Thymus (tissue), 11 donors: ENCODE results near the gene FRAS1. TPM values are rescaled to one million over a fixed set of nuclear protein-coding genes. Genes with fewer than 3 reads are reported as not detected.

Experiments used
- DNase-seq, 9 donors: peaks; one replicate each; pipeline ENCODE4 v3.0.0-alpha.2; 2013; ENCODE audit warnings: low spot score in 9 of 9, low read depth in 6 of 9, missing footprints in 1 of 9
- H3K27ac ChIP-seq, 2 donors: one replicate each; pipeline ENCODE4 v1.5.1; 2013; ENCODE audit warnings: control low read depth in 1 of 2, low read depth in 1 of 2, low read length in 1 of 2, mild to moderate bottlenecking in 1 of 2, moderate library complexity in 1 of 2
- H3K27me3 ChIP-seq, 2 donors: one replicate each; pipeline ENCODE4 v1.5.1; 2013; ENCODE audit warnings: low read length in 1 of 2; ENCODE audit not compliant: control insufficient read depth in 2 of 2, insufficient read depth in 1 of 2
- H3K36me3 ChIP-seq, 2 donors: one replicate each; pipeline ENCODE4 v1.5.1; 2013; ENCODE audit warnings: low read length in 1 of 2, mild to moderate bottlenecking in 1 of 2, moderate library complexity in 1 of 2; ENCODE audit not compliant: control insufficient read depth in 2 of 2, insufficient read depth in 2 of 2
- H3K4me1 ChIP-seq, 2 donors: one replicate each; pipeline ENCODE4 v1.5.1; 2013; ENCODE audit warnings: low read length in 2 of 2; ENCODE audit not compliant: control insufficient read depth in 2 of 2, insufficient read depth in 2 of 2
- H3K4me3 ChIP-seq, 2 donors: one replicate each; pipeline ENCODE4 v1.5.1; 2013; ENCODE audit warnings: low read length in 2 of 2, control low read depth in 1 of 2, mild to moderate bottlenecking in 1 of 2
- H3K9me3 ChIP-seq, 2 donors: one replicate each; pipeline ENCODE4 v1.5.1; 2013; ENCODE audit warnings: low read length in 1 of 2, mild to moderate bottlenecking in 1 of 2; ENCODE audit not compliant: control insufficient read depth in 2 of 2, insufficient read depth in 1 of 2
- WGBS: extraction: QIAGEN DNeasy Blood & Tissue Kit; methylation state at CpG from one replicate; pipeline ENCODE4 v1.1.7; 2013; 5-methylcytosine and 5-hydroxymethylcytosine counted together
- polyA plus RNA-seq: library from polyadenylated mRNA; stranded (reverse); fragments of 200-250 nt; gene quantifications from one replicate; pipeline ENCODE4 v1.2.3, GENCODE V29; 2013
- total RNA-seq: library from RNA; stranded (reverse); fragments of 120-200 nt; gene quantifications from one replicate; pipeline ENCODE4 v1.2.4, GENCODE V29; 2013
- donor health status: healthy.

The FRAS1 gene
- total and polyA plus RNA-seq, 2 donors: 1.0 to 1.6 TPM

DNA sequence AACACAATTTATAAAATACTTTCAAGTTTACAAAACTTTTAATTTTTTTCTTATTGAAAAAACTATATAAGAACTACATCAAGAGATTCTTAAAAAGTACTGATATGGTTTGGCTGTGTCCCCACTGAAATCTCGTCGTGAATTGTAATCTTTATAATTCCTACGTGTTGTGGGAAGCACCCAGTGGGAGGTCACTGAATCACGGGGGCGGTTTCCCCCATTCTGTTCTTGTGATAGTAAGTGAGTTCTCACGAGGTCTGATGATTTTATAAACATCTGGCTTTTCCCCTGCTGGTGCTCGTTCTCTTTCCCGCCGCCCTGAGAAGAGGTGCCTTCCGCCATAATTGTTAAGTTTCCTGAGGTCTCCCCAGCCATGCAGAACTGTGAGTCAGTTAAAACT is 88.5 kb downstream of the FRAS1 start:
- no peak for DNase-seq
- Histone ChIP-seq H3K9me3 (no peaks in the 10 kb centered on the region), H3K4me3 (no peak overlapping the region), H3K4me1 (no peaks in the 10 kb centered on the region), H3K27me3 (no peaks in the 10 kb centered on the region), H3K27ac (no peak overlapping the region), H3K36me3 (no peaks in the 10 kb centered on the region)
- 92% methylated on average over 10 of the region's 10 CpGs for WGBS

DNA sequence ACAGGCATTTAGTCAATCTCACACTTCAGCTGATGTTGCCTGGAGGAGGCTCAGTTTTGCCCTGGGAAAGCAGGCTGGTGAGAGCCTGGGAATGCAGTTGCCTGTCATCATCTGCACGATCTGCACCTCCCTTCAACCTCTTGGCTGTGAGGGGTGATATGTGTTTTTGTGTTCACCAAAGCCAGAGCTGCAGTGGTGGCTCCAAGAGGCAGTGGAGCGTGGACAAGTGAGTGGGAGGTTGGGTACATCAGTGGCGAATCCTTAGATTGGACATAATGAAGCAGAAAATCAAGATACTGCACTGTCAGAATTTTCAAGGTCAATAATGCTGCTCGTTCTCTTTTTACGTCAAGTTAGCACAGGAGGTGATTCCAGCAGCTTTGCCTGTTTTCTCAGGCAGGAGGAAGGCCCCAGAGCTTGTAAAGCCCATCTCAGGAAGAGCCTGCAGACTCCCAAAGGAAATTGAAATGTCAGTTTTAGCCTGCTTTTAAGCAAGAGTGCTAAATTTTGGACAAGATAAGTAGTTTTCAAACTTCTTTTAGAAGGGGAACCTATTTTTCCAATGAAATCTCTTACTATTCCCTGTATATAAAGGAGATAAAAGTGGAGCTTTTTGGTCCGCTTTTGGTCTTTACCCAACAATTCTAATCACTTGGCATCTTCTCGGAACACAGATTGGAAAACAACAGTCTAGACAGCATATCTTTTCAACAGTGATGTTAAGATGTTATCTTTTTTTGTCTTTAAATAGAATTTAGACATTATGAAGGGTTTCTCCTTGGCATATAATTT is 92.8 kb downstream of the FRAS1 start:
- Histone ChIP-seq H3K36me3 (no peaks in the 10 kb centered on the region), H3K4me3 (no peak overlapping the region), H3K27me3 (no peaks in the 10 kb centered on the region), H3K4me1 (no peaks in the 10 kb centered on the region), H3K9me3 (no peaks in the 10 kb centered on the region), H3K27ac (no peak overlapping the region)
- no peak for DNase-seq
- WGBS: 94% methylated on average over 7 of the region's 7 CpGs

DNA sequence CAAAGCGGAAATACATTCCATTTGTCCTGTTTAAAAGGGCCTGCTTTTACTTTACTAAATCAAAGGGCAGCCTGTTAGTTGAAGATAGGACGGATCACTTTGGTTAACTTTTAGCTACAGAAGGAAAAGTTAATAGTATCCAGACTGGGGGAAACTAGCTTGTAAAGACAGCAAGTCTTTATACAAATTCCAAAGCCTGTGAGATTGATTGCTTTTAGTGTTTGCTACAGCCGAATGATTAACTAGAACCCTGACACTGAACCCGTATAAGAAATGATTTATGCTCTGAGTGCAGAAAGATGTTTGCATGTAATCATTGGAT is 93.4 kb downstream of the FRAS1 start:
- Histone ChIP-seq H3K4me1 (no peaks in the 10 kb centered on the region), H3K4me3 (no peak overlapping the region), H3K27ac (no peak overlapping the region), H3K9me3 (no peaks in the 10 kb centered on the region), H3K36me3 (no peaks in the 10 kb centered on the region), H3K27me3 (no peaks in the 10 kb centered on the region)
- DNase-seq: no peak
- 95% methylated on average over 4 of the region's 4 CpGs for WGBS

DNA sequence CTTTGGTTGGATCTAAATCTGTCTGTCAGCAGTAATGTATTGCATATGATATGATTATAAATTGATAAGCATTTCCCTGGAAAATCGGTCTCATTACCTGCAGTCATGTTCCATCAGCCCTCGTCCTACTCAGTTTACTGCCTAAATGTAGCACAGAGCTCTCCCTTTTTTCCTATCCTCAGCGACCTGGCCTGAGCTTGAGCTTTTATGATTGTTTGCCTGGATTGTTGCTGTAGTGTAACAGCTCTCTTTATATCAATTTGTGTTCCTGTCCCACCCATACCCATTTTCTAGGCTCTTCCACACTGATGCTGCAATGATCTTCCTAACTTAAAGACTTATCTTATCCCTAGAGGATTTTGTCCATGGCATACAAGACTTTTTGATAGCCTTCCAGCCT is 95.7 kb downstream of the FRAS1 start:
- no peak overlapping the region for H3K27ac ChIP-seq
- H3K27me3 ChIP-seq: no peaks in the 10 kb centered on the region
- no peak overlapping the region for H3K4me3 ChIP-seq
- no peak for DNase-seq
- no peaks in the 10 kb centered on the region for H3K36me3 ChIP-seq
- WGBS: 94% methylated on average over 3 of the region's 3 CpGs
- no peaks in the 10 kb centered on the region for H3K4me1 ChIP-seq
- H3K9me3 ChIP-seq: no peaks in the 10 kb centered on the region

DNA sequence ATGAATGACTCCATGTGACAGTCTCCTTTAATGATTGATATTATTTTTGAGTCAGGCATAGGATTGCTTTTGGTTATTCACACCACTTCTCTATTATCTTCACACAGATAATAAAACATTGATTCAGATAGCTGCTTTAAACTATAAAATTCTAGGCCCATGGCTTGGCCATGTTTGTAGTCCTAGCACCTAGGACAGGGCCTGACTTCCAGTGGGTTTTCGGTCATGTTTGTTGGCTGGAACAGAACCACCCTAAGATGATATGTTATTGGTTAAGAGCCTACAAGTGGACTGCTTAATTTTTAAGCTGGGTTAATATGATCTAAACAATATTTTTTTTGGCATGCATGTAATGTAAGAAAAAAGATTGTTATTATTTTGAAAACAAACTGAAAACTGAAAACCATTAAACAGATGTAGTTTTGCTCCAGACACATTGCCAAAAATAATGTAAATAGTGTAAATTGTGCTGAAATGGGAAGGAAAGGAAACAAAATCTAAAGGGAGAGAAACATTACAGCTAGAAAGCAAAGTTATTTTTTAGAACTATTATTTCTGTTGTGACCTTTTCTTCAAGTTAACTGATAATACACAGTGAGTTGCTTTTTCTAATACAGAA is 98.0 kb downstream of the FRAS1 start:
- no peak overlapping the region for H3K27ac ChIP-seq
- WGBS: 99% methylated on average over 1 of the region's 1 CpG
- H3K4me3 ChIP-seq: no peak overlapping the region
- no peaks in the 10 kb centered on the region for H3K27me3 ChIP-seq
- DNase-seq: no peak
- no peaks in the 10 kb centered on the region for H3K36me3 ChIP-seq
- no peaks in the 10 kb centered on the region for H3K9me3 ChIP-seq
- no peaks in the 10 kb centered on the region for H3K4me1 ChIP-seq

DNA sequence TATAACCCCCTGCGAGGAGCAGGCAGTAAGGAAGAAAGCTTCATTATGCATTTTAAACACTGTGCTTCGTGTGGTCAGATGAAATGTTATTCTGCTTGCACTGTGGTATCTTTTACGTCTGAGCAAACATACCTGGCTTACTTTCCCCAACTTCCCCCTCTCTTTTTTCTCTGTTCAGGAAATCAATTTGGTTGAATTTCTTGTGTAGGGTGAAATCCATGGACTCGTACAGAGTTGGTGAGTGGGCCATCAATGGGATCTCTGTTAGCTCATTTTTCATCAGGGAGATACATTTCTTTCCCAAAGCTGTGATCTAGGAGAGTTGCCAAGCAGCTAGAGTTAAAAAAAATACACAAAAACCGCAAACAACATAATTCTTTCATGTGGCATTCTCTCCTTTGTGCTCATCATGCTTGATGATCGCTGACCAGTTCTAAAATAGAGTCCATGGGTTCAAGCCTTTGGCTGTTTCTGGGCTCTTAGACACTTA is 98.5 kb downstream of the FRAS1 start:
- H3K27ac ChIP-seq: no peak overlapping the region
- no peaks in the 10 kb centered on the region for H3K36me3 ChIP-seq
- no peaks in the 10 kb centered on the region for H3K4me1 ChIP-seq
- 72% methylated on average over 6 of the region's 6 CpGs for WGBS
- H3K4me3 ChIP-seq: no peak overlapping the region
- no peaks in the 10 kb centered on the region for H3K27me3 ChIP-seq
- DNase-seq: no peak
- H3K9me3 ChIP-seq: no peaks in the 10 kb centered on the region

DNA sequence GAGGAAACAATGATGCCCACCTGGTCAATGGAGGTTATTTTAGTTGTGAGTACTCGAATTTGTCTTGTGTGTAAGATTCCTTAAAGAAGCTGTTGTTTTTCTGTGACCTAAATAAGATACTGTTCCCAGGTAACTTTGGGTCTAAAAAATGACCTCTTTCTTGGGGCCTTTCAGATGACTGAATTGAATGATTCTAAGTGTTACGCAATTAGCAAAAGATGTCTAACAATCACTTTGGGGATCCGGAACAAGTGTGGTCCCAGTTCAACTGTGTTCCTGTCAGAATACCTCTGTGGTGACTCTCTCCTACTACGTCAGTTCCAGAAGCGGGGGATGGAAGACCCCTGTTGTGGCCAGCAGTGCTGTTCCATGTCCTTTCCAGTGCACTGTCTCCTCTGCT is 99.4 kb downstream of the FRAS1 start:
- Histone ChIP-seq H3K4me3 (no peak overlapping the region), H3K27ac (no peak overlapping the region), H3K9me3 (no peaks in the 10 kb centered on the region), H3K27me3 (no peaks in the 10 kb centered on the region), H3K36me3 (no peaks in the 10 kb centered on the region), H3K4me1 (no peaks in the 10 kb centered on the region)
- 95% methylated on average over 5 of the region's 5 CpGs for WGBS
- no peak for DNase-seq

DNA sequence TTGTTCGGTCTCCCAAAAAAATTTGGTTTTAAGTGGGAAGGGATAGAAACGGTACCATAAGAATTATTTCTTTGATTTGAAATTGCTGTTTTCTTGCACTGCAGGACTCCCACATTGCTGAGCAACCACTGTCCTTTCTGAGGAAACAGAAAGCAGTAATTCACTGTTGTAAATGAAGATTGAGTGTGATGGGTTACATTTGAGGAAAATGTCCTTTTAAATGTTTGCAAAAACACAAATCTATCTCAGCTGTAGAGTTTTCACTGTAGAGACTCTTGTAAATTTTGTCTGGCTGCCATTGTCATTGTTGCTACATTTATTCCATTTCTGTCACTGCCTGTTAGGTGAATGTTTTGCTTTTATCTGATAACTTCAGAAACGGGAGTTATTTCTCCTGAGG is 105.2 kb downstream of the FRAS1 start:
- Histone ChIP-seq H3K4me3 (no peak overlapping the region), H3K36me3 (no peaks in the 10 kb centered on the region), H3K9me3 (no peaks in the 10 kb centered on the region), H3K27me3 (no peaks in the 10 kb centered on the region), H3K4me1 (no peaks in the 10 kb centered on the region), H3K27ac (no peak overlapping the region)
- 91% methylated on average over 3 of the region's 3 CpGs for WGBS
- DNase-seq: no peak

DNA sequence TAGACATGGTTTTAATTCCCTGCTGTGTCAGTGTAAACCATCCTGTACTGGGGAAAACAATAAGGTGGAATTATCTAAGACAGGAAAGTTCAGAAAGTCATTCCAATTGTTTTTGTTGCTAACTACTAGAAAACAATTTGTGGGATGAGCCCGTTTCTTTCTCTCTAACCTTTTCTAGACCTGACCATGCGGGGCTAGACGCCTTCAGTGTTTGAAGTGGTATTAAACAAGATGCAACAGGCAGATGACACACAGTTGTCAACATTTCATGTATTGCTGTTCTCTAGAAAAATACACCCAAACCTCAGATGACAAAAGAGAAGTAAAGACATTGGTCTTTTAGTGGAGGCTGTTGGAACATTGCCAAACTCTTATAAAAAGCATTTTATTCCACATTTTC is 105.7 kb downstream of the FRAS1 start:
- Histone ChIP-seq H3K4me3 (no peak overlapping the region), H3K4me1 (no peaks in the 10 kb centered on the region), H3K36me3 (no peaks in the 10 kb centered on the region), H3K9me3 (no peaks in the 10 kb centered on the region), H3K27me3 (no peaks in the 10 kb centered on the region), H3K27ac (no peak overlapping the region)
- no peak for DNase-seq
- 81% methylated on average over 3 of the region's 3 CpGs for WGBS
